GM19328 (cell line): ENCODE measurements around the gene TMCO6.
"Not testable (repeated sequence)": the region's sequence is repeated elsewhere in the genome, so short reads cannot be mapped to it uniquely, and the experiment has no call there.

ENCODE experiments used
- ATAC-seq: cut with Tn5 transposase; IDR thresholded peaks from one replicate; pipeline ENCODE4 v1.9.1; 2021; ENCODE audit warnings: mild to moderate bottlenecking, moderate library complexity; ENCODE audit not compliant: unreplicated experiment

The TMCO6 gene

GRCh38 chr5:140639148-140639981 lies at the start of gene TMCO6:
TSS of gene TMCO6 (plus strand) at chr5:140639451. CDS start at chr5:140639528, 77 bp downstream.
- ATAC-seq: peak; percentile 97

- no peak for ATAC-seq
Observed at GRCh38 chr5:140590861-140591260, 48.4 kb upstream of the TMCO6 start.

DNA sequence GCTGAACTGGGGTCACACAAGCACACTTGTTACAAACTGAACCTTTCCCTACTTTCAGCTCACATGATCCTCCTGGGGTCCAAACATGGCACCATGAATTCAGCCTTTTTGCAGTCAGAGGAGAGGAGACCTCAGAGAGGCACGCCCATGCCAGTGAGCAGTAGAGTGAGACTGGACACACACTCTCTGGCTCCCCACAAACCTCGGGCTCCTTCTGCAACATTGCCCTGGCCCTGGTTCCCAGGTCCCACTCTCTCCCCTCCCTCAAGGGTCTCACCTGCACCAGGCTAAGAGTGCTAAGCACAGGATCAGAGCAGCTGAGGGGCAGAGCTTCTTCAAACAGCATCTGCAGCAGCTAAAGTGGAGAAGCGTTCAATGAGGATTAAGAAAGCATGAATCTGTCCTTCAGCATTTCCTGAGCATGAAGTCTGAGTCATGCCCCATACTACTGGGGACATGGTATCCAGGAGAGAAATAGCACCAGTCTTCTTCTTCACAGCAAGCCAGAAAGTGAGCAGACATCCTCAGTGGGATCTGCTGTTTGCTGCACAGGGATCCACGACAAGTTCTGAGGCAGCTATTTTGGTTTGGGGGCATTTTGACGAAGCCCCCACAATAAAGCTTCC lies 47.4 kb upstream of the TMCO6 start:
- ATAC-seq: no peak

DNA sequence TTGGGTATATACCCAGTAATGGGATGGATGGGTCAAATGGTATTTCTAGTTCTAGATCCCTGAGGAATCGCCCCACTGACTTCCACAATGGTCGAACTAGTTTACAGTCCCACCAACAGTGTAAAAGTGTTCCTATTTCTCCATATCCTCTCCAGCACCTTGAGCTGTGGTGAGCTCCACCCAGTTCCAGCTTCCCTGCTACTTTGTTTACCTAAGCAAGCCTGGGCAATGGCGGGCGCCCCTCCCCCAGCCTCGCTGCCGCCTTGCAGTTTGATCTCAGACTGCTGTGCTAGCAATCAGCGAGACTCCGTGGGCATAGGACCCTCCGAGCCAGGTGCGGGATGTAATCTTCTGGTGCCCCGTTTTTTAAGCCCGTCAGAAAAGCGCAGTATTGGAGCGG lies 46.2 kb upstream of the TMCO6 start:
- ATAC-seq: not testable (repeated sequence)

DNA sequence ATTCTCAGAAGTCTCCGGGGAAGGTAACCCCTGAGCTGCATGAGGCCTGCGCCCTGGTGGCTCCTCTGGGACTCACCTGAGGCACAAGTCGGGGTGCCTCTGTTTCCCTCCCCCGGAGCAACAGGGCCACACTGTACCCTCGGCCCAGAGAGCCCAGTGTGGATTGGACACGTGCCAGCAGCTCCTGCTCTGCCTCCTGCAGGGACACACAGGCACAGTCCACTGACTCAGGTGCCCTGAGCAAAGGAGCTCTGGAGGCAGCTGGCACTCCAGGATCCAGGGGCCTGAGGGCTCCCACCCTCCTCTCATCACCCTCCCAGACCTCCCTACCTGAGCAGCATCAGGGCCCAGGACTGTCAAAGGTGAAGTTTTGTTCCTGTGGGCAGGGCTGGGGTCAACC lies 45.1 kb upstream of the TMCO6 start:
- no peak for ATAC-seq

- no peak for ATAC-seq
Observed at GRCh38 chr5:140595538-140596300, 43.5 kb upstream of the TMCO6 start.

DNA sequence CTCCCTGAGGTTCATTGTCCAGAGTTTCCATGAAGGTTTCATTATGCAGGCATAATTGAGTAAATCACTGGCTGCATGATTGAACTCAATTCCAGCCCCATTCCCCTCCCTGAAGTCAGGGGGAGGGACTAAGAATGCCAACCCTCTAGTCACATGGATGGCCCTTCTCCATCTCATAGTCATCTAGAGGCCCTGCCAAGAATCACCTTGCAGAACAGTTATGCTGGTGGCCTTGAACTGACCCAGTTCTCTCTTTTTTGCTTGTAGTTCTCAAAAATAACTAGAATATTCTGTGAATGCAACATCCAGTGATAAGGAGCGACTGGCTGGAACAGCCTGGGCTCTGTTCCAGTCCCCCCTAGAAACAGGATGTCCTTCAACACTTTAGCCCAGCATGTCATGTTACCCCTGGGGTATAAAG lies 42.9 kb upstream of the TMCO6 start:
- ATAC-seq: no peak

DNA sequence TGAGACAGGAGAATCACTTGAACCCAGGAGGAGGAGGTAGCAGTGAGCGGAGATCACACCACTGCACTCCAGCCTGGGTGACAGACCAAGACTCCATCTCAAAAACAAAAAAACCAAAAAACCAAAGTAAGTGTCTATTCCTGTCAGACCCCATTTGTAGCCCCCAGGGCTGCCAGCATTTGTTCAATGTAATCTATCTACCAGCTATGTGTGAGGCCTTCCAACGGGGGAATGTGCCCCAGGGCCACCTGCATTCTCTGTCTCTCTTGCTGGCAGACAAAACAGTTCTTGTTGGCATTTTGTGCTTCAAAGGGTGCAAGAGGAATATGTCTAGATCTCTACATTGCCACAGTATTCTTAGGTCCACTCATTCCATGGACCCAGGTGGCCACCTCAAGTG lies 40.4 kb upstream of the TMCO6 start:
- no peak for ATAC-seq

DNA sequence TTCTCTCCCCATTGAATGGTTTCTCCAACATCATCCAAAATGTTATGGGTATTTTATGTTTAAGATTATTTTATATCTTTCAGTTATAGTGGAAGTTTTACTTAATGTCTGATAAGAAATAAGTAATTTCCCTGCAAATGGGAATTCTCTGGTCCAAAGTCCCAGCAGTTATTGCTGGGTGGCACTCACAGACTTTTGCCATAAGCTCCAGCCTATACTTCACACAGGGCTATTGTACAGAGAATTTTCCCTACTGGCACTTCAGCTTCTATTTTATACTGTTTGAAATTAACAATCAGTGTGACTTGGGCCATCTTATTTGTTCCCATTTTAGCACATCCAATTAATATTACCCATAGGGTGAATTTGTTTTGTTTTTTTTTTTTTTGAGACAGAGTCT lies 39.2 kb upstream of the TMCO6 start:
- no peak for ATAC-seq

- ATAC-seq: no peak
Observed at GRCh38 chr5:140602147-140602546, 37.1 kb upstream of the TMCO6 start.

GRCh38 chr5:140603446-140603698 lies 35.9 kb upstream of the TMCO6 start:
- ATAC-seq: not testable (repeated sequence)

DNA sequence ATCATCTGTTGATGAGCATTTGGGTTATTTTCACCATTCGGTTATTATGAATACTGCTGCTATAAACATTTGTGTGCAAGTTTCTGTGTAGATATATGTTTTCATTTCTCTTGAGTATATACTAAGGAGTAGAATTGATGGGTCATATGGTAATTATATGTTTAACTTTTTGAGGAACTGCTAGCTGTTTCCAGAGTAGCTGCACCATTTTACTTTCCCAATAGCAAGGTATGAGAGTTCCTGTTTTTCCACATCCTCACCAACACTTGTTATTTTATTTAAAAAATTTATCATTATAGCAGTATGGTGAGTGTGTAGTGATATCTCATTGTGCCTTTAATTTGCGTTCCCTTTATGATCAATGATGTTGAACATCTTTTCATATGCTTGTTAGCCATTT lies 35.5 kb upstream of the TMCO6 start:
- no peak for ATAC-seq

- no peak for ATAC-seq
Observed at GRCh38 chr5:140605879-140606278, 33.4 kb upstream of the TMCO6 start.

GRCh38 chr5:140607031-140607430 lies 32.2 kb upstream of the TMCO6 start:
- ATAC-seq: no peak

DNA sequence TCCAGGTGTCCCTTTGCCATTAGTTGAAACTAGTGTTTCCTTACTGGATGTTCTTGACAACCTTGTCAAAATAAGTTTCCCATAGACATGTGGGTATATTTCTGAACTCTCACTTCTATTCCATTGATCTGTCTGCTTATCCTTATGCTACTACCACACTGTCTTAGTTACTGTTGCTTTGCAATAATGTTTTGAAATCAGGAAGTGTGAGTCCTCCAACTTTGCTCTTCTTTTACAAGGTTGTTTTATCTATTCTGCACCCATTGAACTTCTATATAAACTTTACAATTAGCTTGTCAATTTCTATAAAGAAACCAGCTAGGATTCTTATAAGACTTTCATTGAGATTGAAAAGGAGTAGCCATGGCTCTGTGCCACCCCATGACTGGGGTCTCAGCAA lies 30.5 kb upstream of the TMCO6 start:
- ATAC-seq: no peak

DNA sequence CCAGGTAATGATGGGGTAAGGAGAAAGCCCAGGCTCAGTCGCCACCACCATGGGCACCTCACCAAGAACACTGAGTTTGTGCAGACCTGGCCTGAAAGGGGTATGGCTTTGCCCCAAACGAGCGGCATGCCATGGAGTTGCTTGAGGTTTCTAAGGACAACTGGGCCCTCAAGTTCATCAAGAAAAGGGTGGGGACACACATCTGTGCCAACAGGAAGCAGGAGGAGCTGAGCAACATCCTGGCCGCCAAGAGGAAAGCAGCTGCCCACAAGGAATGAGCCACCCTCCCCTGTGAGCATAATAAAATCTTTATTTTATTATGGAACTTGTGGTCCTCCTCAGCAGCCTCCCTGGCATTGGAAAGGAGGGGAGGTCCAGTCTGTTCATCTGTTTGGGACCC lies 30.1 kb upstream of the TMCO6 start:
- ATAC-seq: no peak

GRCh38 chr5:140611020-140611521 lies 28.2 kb upstream of the TMCO6 start:
- no peak for ATAC-seq

DNA sequence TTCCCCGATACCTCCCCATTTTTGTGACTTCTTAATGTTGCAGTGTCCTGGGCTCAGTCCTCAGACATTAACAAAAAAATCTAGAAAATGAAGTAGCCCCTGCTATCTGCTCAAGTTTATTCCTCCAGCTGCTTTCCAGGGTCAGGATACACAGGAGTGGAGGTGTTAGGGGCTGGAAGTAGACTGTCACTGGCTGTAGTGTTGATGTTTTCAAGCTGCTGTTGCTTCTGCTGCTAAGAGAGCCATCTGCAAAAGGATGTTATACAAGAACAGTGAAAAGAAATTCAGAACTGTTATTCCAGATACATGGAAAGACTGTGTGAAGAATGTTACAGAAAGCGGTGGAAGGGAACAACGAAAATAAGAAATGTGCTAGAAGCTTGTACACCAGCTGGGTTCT lies 16.9 kb upstream of the TMCO6 start:
- ATAC-seq: no peak

GRCh38 chr5:140623061-140623460 lies 16.2 kb upstream of the TMCO6 start:
- ATAC-seq: not testable (repeated sequence)

DNA sequence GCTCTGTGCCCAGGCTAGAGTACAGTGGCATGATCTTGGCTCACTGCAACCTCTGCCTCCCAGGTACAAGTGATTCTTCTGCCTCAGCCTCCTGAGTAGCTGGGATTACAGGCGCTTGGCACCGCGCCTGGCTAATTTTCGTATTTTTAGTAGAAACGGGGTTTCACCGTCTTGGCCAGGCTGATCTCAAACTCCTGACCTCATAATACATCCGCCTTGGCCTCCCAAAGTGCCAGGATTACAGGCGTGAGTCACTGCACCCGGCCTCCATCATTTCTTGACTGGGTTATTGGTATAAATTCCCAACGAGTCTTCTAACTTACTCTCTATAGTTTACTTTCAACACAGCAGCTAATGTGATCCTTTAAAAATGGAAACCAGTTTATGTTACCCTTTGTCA lies 14.4 kb upstream of the TMCO6 start:
- ATAC-seq: not testable (repeated sequence)

DNA sequence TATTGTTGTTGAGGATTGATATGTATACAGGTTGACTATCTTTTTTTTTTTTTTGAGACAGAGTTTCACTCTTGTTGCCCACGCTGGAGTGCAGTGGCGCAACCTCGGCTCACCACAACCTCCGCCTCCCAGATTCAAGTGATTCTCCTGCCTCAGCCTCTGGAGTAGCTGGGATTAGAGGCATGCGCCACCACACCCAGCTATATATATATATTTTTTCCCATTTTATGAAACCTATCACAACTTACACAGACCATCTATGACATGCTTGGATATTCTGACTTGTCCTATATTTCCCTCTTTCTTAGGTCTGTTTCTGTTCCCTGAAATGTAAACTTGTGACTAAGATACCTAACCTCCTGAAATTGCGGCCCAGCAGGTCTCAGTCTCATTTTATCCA lies 11.3 kb upstream of the TMCO6 start:
- ATAC-seq: no peak

- ATAC-seq: no peak
Observed at GRCh38 chr5:140628711-140629110, 10.5 kb upstream of the TMCO6 start.
